Liver (tissue), 9 donors: ENCODE measurements around the gene HTD2. TPM values are rescaled to one million over a fixed set of nuclear protein-coding genes. Genes with fewer than 3 reads are reported as not detected.
"Not testable (repeated sequence)": the region's sequence is repeated elsewhere in the genome, so short reads cannot be mapped to it uniquely, and the experiment has no call there.

Experiments used
- DNase-seq: peaks from one replicate; pipeline ENCODE4 v3.0.0-alpha.2; 2017; ENCODE audit warnings: low spot score
- H3K27ac ChIP-seq, 2 donors: one replicate each; pipeline ENCODE4 v1.7.0; 2013; ENCODE audit warnings: inconsistent platforms in 2 of 2, low read length in 2 of 2, control low read depth in 1 of 2, low read depth in 1 of 2, mild to moderate bottlenecking in 1 of 2
- H3K27me3 ChIP-seq, 4 donors: one replicate each; pipeline versions ENCODE4 v1.6.1 to v1.7.0; 2013; ENCODE audit warnings: low read length in 3 of 4, inconsistent platforms in 1 of 4, mild to moderate bottlenecking in 1 of 4, moderate library complexity in 1 of 4; ENCODE audit not compliant: control insufficient read depth in 4 of 4, insufficient read depth in 4 of 4
- H3K36me3 ChIP-seq, 4 donors: one replicate each; pipeline versions ENCODE4 v1.6.1 to v1.7.0; 2013; ENCODE audit warnings: low read length in 3 of 4, mild to moderate bottlenecking in 3 of 4, low read depth in 1 of 4, moderate library complexity in 1 of 4; ENCODE audit not compliant: control insufficient read depth in 4 of 4, insufficient read depth in 3 of 4
- H3K4me1 ChIP-seq, 4 donors: one replicate each; pipeline versions ENCODE4 v1.6.1 to v1.7.0; 2013; ENCODE audit warnings: low read length in 3 of 4, mild to moderate bottlenecking in 3 of 4, moderate library complexity in 1 of 4; ENCODE audit not compliant: control insufficient read depth in 4 of 4, insufficient read depth in 4 of 4
- H3K4me3 ChIP-seq, 3 donors: one replicate each; pipeline versions ENCODE4 v1.6.1 to v1.7.0; 2013; ENCODE audit warnings: low read length in 3 of 3, control low read depth in 1 of 3, low read depth in 1 of 3, mild to moderate bottlenecking in 1 of 3
- H3K9ac ChIP-seq, 2 donors: one replicate each; pipeline ENCODE4 v1.7.0; 2013; ENCODE audit warnings: low read length in 2 of 2, mild to moderate bottlenecking in 2 of 2, moderate library complexity in 2 of 2, control low read depth in 1 of 2, low read depth in 1 of 2
- H3K9me3 ChIP-seq, 4 donors: one replicate each; pipeline versions ENCODE4 v1.6.1 to v1.7.0; 2013; ENCODE audit warnings: low read length in 3 of 4; ENCODE audit not compliant: control insufficient read depth in 4 of 4
- ATF3 ChIP-seq: IDR thresholded peaks from 2 replicates; pipeline ENCODE4 v1.6.1; 2016; ENCODE audit warnings: antibody characterized with exemption
- CTCF ChIP-seq: fragments of 150-350 bp; IDR thresholded peaks from 2 replicates; pipeline ENCODE4 v1.5.1; 2017; ENCODE audit warnings: improper control_type of control experiment, low read depth, low read length; ENCODE audit not compliant: missing input control
- EGR1 ChIP-seq, 2 donors: IDR thresholded peaks; 2 replicates each; pipeline ENCODE4 v1.6.1; 2016 to 2018; ENCODE audit warnings: antibody characterized with exemption in 2 of 2, low read depth in 2 of 2
- FOXA2 ChIP-seq: IDR thresholded peaks from 2 replicates; pipeline ENCODE4 v1.6.1; 2016; ENCODE audit warnings: antibody characterized with exemption
- GABPA ChIP-seq, 2 donors: IDR thresholded peaks in 1 of 2; conservative IDR thresholded peaks in 1 of 2; 2 replicates each; pipeline ENCODE4 v1.6.1; 2016; ENCODE audit warnings: antibody characterized with exemption in 2 of 2, mild to moderate bottlenecking in 1 of 2, moderate library complexity in 1 of 2
- HNF4A ChIP-seq, 2 donors: conservative IDR thresholded peaks; 2 replicates each; pipeline ENCODE4 v1.6.1; 2016; ENCODE audit warnings: antibody characterized with exemption in 2 of 2, mild to moderate bottlenecking in 2 of 2
- JUND ChIP-seq, 2 donors: IDR thresholded peaks; 2 replicates each; pipeline ENCODE4 v1.6.1; 2016; ENCODE audit warnings: antibody characterized with exemption in 2 of 2
- MAX ChIP-seq: IDR thresholded peaks from 2 replicates; pipeline ENCODE4 v1.6.1; 2016; ENCODE audit warnings: antibody characterized with exemption
- NR2F2 ChIP-seq: IDR thresholded peaks from 2 replicates; pipeline ENCODE4 v1.6.1; 2016; ENCODE audit warnings: antibody characterized with exemption
- RAD21 ChIP-seq, 2 donors: IDR thresholded peaks; 2 replicates each; pipeline ENCODE4 v1.6.1; 2016; ENCODE audit warnings: antibody characterized with exemption in 2 of 2, mild to moderate bottlenecking in 2 of 2
- RXRA ChIP-seq, 2 donors: IDR thresholded peaks; 2 replicates each; pipeline ENCODE4 v1.6.1; 2017 to 2018; ENCODE audit warnings: antibody characterized with exemption in 2 of 2, mild to moderate bottlenecking in 1 of 2
- SP1 ChIP-seq: IDR thresholded peaks from 2 replicates; pipeline ENCODE4 v1.6.1; 2018; ENCODE audit warnings: antibody characterized with exemption, mild to moderate bottlenecking
- YY1 ChIP-seq: IDR thresholded peaks from 2 replicates; pipeline ENCODE4 v1.6.1; 2016; ENCODE audit warnings: antibody characterized with exemption, mild to moderate bottlenecking
- ZBTB33 ChIP-seq: IDR thresholded peaks from 2 replicates; pipeline ENCODE4 v1.6.1; 2016; ENCODE audit warnings: antibody characterized with exemption
- WGBS: extraction: QIAGEN DNeasy Blood & Tissue Kit; methylation state at CpG from one replicate; pipeline ENCODE4 v1.1.7; 2013; 5-methylcytosine and 5-hydroxymethylcytosine counted together
- polyA plus RNA-seq, 2 donors: library from polyadenylated mRNA; stranded (reverse) in 1 of 2; unstranded in 1 of 2; fragments of 200-250 nt in 1 of 2; fragments of >200 nt in 1 of 2; fragmentation: Nextera tagmentation in 1 of 2; extraction: Ambion mirVana in 1 of 2; gene quantifications; one replicate each; pipeline versions ENCODE4 v1.2.1 to v1.2.3, GENCODE V29; 2013 to 2015
- total RNA-seq, 2 donors: library from RNA; depleted of rRNA; stranded (reverse); fragments of >200 nt; gene quantifications; one replicate each; pipeline ENCODE4 v1.2.3, GENCODE V29; 2014
- donor health status: healthy.
- donor health status: healthy.
- donor health status: healthy.
- donor health status: healthy.
- donor health status: healthy.

Gene HTD2
- total and polyA plus RNA-seq, 4 donors, result 6.6 to 14.8 (median 11.0) TPM

- Histone ChIP-seq H3K27ac (peak overlapping the region; percentile 40 to 62), H3K27me3 (no peaks in the 10 kb centered on the region), H3K4me3 (no peak overlapping the region), H3K4me1 (peaks cover 0 to 20% (median 11%) of the 10 kb centered on the region in 4 donors), H3K9ac (peak overlapping the region in 1 of 2 donors; percentile 39), H3K36me3 (peaks cover 8 to 35% (median 20%) of the 10 kb centered on the region in 4 donors), H3K9me3 (no peaks in the 10 kb centered on the region)
- TF ChIP-seq GABPA (IDR thresholded peaks at IDR 0.05 in 1 of 2, conservative IDR thresholded peaks at IDR 0.05 in 1 of 2), result peak in 1 of 2 donors; percentile 19
- TF ChIP-seq ATF3, result peak; percentile 51
- peak; percentile 72 to 74 for TF ChIP-seq HNF4A (conservative IDR thresholded peaks at IDR 0.05)
- TF ChIP-seq RXRA (IDR thresholded peaks at IDR 0.05), result peak; percentile 89 to 95
- TF ChIP-seq EGR1 (IDR thresholded peaks at IDR 0.05; ENCODE audit: low read depth in 2 of 2), result no peak
- TF ChIP-seq FOXA2, result no peak
- peak; percentile 52 for TF ChIP-seq MAX
- no peak for TF ChIP-seq CTCF
- no peak for TF ChIP-seq NR2F2
- TF ChIP-seq SP1, result peak; percentile 57
- TF ChIP-seq ZBTB33, result peak; percentile 36
- peak; percentile 58 for TF ChIP-seq YY1
- TF ChIP-seq JUND (IDR thresholded peaks at IDR 0.05), result peak; percentile 52 to 72
- TF ChIP-seq RAD21 (IDR thresholded peaks at IDR 0.05), result peak; percentile 29 to 48
- no peak for DNase-seq
- WGBS, result 26% methylated on average over 7 of the region's 7 CpGs
These were observed 34.3 kb upstream of the HTD2 start for GRCh38 chr3:58271901-58272501.

GRCh38 chr3:58272891-58273290, 33.4 kb upstream of the HTD2 start:
- DNase-seq, result no peak
- Histone ChIP-seq H3K9ac (no peak overlapping the region), H3K4me1 (peaks cover 0 to 20% (median 11%) of the 10 kb centered on the region in 4 donors), H3K27ac (peak overlapping the region in 1 of 2 donors; percentile 40), H3K9me3 (no peaks in the 10 kb centered on the region), H3K36me3 (peaks cover 4 to 35% (median 19%) of the 10 kb centered on the region in 4 donors), H3K4me3 (no peak overlapping the region), H3K27me3 (no peaks in the 10 kb centered on the region)
- WGBS, result 65% methylated on average over 3 of the region's 3 CpGs
- TF ChIP-seq CTCF, result no peak
- TF ChIP-seq YY1, result peak; percentile 17

GRCh38 chr3:58273362-58273761, 33.0 kb upstream of the HTD2 start:
- WGBS, result 93% methylated on average over 3 of the region's 3 CpGs
- H3K36me3 ChIP-seq, result peaks cover 4 to 30% (median 19%) of the 10 kb centered on the region in 4 donors

More at GRCh38 chr3:58273362-58273761, 33.0 kb upstream of the HTD2 start:
- H3K4me1 ChIP-seq, result peaks cover 2 to 20% (median 11%) of the 10 kb centered on the region in 4 donors
- not testable (repeated sequence) for H3K27ac ChIP-seq, H3K9ac ChIP-seq, H3K4me3 ChIP-seq, DNase-seq, H3K27me3 ChIP-seq, H3K9me3 ChIP-seq
